K562 (cell line): Measurements from ENCODE around the gene RBMS1. TPM values are rescaled to one million over a fixed set of nuclear protein-coding genes. Genes with fewer than 3 reads are reported as not detected.
A peak's percentile ranks its signal among the peaks of the same experiment; 100 is the strongest.

Source experiments
- ADNP ChIP-seq: fragments of 200-800 bp; sonication (Bioruptor generic); IDR thresholded peaks from 2 replicates; pipeline ENCODE4 v1.6.1; 2016; ENCODE audit warnings: missing genetic modification characterization, missing compliant biosample characterization
- ARID2 ChIP-seq: fragments of 450-650 bp; IDR thresholded peaks from 2 replicates; pipeline ENCODE4 v1.6.1; 2017; ENCODE audit warnings: antibody characterized with exemption, mild to moderate bottlenecking
- BCLAF1 ChIP-seq, 2 experiments: fragments of 450-650 bp in 1 of 2; IDR thresholded peaks; 2 replicates each; pipeline ENCODE4 v1.6.1; 2011 to 2017; ENCODE audit warnings: low read depth in 2 of 2, antibody characterized with exemption in 1 of 2, borderline replicate concordance in 1 of 2, low read length in 1 of 2, mild to moderate bottlenecking in 1 of 2, mixed read lengths in 1 of 2; ENCODE audit not compliant: control insufficient read depth in 1 of 2
- ETV6 ChIP-seq, 3 experiments: fragments of 150-350 bp in 1 of 3; sonication (generic) in 1 of 3; formaldehyde crosslinking in 1 of 3; IDR thresholded peaks; 2 replicates each; pipeline versions ENCODE4 v1.6.1 to v1.8.0; 2014 to 2022; ENCODE audit warnings: borderline replicate concordance in 2 of 3, low read depth in 2 of 3, antibody characterized with exemption in 1 of 3, low read length in 1 of 3, mild to moderate bottlenecking in 1 of 3, missing genetic modification reagents in 1 of 3
- SIRT6 ChIP-seq: IDR thresholded peaks from one replicate; pipeline ENCODE4 v1.6.1; 2012; ENCODE audit warnings: low read depth, mild to moderate bottlenecking, control low read depth, inconsistent platforms, low read length, moderate library complexity
- ZBTB43 ChIP-seq: sonication (generic); formaldehyde crosslinking; IDR thresholded peaks from 2 replicates; pipeline ENCODE4 v1.8.0; 2023; ENCODE audit warnings: mild to moderate bottlenecking, missing genetic modification reagents
- ZNF561 ChIP-seq: fragments of 450-650 bp; formaldehyde crosslinking; conservative IDR thresholded peaks from 2 replicates; pipeline ENCODE4 v1.4.0; 2020; ENCODE audit warnings: mild to moderate bottlenecking, moderate library complexity
- polyA plus RNA-seq, 8 experiments: library from polyadenylated mRNA; depleted of rRNA in 4 of 8; stranded (reverse) in 5 of 8; unstranded in 3 of 8; fragments of >200 nt; fragmentation: Nextera tagmentation in 2 of 8; fragmentation: Illumina TruSeq in 1 of 8; extraction: Ambion mirVana in 2 of 8; extraction: Trizol in 1 of 8; gene quantifications; 2 replicates each; pipeline versions ENCODE4 v1.2.1 to v1.2.3, GENCODE V29; 2011 to 2014; ENCODE audit warnings: inconsistent platforms in 1 of 8, missing spikeins in 1 of 8
- total RNA-seq, 7 experiments: library from RNA; depleted of rRNA in 6 of 7; stranded (reverse); fragments of >200 nt in 6 of 7; fragmentation: Illumina TruSeq in 2 of 7; extraction: Trizol in 2 of 7; gene quantifications; 2 replicates each; pipeline versions ENCODE4 v1.2.1 to v1.2.3, GENCODE V29; 2011 to 2021; ENCODE audit warnings: low replicate concordance in 1 of 7
- TF ChIP-seq, protein P1 (sequence below), 2 experiments: fragments of 450-650 bp; formaldehyde crosslinking in 1 of 2; IDR thresholded peaks; 2 replicates each; pipeline versions ENCODE4 v1.4.0 to v1.6.1; 2014 to 2020; ENCODE audit warnings: mild to moderate bottlenecking in 2 of 2, borderline replicate concordance in 1 of 2, low read depth in 1 of 2
- TF ChIP-seq, protein P2 (sequence below): sonication (generic); formaldehyde crosslinking; IDR thresholded peaks from 2 replicates; pipeline ENCODE4 v1.8.0; 2022; ENCODE audit warnings: mild to moderate bottlenecking, missing genetic modification reagents

RBMS1 gene
- total and polyA plus RNA-seq, 9 of the 15 experiments (the other 6 are each of a cell fraction or from before 2014, with no cell fraction given) = 0.04 to 0.31 (median 0.09) TPM; not detected in 6

- TF ChIP-seq ZBTB43 (no peak), ADNP (no peak), ARID2 (no peak), SIRT6 (no peak), BCLAF1 (IDR thresholded peaks at IDR 0.05; ENCODE audit: borderline replicate concordance in 1 of 2, control insufficient read depth in 1 of 2, low read depth in 2 of 2, low read length in 1 of 2) (no peak), ZNF561 (CRISPR knock-in tag) (no peak), ETV6 (IDR thresholded peaks at IDR 0.05; ENCODE audit: borderline replicate concordance in 1 of 2, low read depth in 2 of 2, low read length in 1 of 2) (no peak), ETV6 (CRISPR knock-in tag; IDR thresholded peaks at IDR 0.05; ENCODE audit: borderline replicate concordance) (no peak)
- TF ChIP-seq, protein P1, sequence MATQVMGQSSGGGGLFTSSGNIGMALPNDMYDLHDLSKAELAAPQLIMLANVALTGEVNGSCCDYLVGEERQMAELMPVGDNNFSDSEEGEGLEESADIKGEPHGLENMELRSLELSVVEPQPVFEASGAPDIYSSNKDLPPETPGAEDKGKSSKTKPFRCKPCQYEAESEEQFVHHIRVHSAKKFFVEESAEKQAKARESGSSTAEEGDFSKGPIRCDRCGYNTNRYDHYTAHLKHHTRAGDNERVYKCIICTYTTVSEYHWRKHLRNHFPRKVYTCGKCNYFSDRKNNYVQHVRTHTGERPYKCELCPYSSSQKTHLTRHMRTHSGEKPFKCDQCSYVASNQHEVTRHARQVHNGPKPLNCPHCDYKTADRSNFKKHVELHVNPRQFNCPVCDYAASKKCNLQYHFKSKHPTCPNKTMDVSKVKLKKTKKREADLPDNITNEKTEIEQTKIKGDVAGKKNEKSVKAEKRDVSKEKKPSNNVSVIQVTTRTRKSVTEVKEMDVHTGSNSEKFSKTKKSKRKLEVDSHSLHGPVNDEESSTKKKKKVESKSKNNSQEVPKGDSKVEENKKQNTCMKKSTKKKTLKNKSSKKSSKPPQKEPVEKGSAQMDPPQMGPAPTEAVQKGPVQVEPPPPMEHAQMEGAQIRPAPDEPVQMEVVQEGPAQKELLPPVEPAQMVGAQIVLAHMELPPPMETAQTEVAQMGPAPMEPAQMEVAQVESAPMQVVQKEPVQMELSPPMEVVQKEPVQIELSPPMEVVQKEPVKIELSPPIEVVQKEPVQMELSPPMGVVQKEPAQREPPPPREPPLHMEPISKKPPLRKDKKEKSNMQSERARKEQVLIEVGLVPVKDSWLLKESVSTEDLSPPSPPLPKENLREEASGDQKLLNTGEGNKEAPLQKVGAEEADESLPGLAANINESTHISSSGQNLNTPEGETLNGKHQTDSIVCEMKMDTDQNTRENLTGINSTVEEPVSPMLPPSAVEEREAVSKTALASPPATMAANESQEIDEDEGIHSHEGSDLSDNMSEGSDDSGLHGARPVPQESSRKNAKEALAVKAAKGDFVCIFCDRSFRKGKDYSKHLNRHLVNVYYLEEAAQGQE (IDR thresholded peaks at IDR 0.05; ENCODE audit: borderline replicate concordance) = 0 out of 2 replicates have a peak, but pooled peaks have one; percentile 2
- TF ChIP-seq, protein P1 (CRISPR knock-in tag; IDR thresholded peaks at IDR 0.05; ENCODE audit: low read depth) = no peak
- TF ChIP-seq, protein P2, sequence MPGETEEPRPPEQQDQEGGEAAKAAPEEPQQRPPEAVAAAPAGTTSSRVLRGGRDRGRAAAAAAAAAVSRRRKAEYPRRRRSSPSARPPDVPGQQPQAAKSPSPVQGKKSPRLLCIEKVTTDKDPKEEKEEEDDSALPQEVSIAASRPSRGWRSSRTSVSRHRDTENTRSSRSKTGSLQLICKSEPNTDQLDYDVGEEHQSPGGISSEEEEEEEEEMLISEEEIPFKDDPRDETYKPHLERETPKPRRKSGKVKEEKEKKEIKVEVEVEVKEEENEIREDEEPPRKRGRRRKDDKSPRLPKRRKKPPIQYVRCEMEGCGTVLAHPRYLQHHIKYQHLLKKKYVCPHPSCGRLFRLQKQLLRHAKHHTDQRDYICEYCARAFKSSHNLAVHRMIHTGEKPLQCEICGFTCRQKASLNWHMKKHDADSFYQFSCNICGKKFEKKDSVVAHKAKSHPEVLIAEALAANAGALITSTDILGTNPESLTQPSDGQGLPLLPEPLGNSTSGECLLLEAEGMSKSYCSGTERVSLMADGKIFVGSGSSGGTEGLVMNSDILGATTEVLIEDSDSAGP = no peak
These were observed 223.6 kb downstream of the RBMS1 start (continued) for GRCh38 chr2:160269803-160270570.
